Epithelial cell of esophagus (primary cell): ENCODE data around the gene CUBN.

Source experiments
- DNase-seq: peaks from one replicate; pipeline ENCODE4 v3.0.0; 2010; ENCODE audit warnings: low read depth
- H3K4me3 ChIP-seq: 2 replicates; pipeline ENCODE4 v1.5.1; 2011; ENCODE audit warnings: mild to moderate bottlenecking, low read length, control low read depth
- TF ChIP-seq, protein P1 (sequence below): IDR thresholded peaks from 2 replicates; pipeline ENCODE4 v1.5.1; 2011; ENCODE audit warnings: low read depth, mild to moderate bottlenecking, low read length, control low read depth, inconsistent platforms; ENCODE audit not compliant: insufficient read depth; ENCODE audit errors: missing control alignments

The CUBN gene

DNA sequence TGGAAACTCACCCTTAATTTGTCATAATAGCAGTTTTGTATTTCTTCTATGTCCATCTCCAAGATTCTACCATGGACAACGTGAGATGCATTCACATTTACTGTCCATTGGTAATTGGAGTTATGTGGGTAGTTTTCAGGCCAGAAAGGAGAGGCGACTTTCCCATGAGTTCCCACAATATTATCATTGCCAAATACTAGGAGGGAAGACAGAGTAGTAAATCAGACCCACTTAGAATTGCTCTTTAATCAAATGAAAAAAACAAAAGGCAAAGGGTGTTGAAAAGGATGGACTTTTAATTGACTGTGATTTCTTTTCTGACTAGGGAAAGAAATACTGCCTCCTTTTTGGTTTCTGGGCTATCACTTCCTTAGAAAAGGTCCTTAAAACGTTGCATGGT lies 190.7 kb downstream of the CUBN start:
- DNase-seq: no peak
- TF ChIP-seq, protein P1, sequence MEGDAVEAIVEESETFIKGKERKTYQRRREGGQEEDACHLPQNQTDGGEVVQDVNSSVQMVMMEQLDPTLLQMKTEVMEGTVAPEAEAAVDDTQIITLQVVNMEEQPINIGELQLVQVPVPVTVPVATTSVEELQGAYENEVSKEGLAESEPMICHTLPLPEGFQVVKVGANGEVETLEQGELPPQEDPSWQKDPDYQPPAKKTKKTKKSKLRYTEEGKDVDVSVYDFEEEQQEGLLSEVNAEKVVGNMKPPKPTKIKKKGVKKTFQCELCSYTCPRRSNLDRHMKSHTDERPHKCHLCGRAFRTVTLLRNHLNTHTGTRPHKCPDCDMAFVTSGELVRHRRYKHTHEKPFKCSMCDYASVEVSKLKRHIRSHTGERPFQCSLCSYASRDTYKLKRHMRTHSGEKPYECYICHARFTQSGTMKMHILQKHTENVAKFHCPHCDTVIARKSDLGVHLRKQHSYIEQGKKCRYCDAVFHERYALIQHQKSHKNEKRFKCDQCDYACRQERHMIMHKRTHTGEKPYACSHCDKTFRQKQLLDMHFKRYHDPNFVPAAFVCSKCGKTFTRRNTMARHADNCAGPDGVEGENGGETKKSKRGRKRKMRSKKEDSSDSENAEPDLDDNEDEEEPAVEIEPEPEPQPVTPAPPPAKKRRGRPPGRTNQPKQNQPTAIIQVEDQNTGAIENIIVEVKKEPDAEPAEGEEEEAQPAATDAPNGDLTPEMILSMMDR: no peak
- H3K4me3 ChIP-seq: no peak overlapping the region

GRCh38 chr10:16934461-16934860 lies 195.2 kb downstream of the CUBN start:
- no peak for DNase-seq
- H3K4me3 ChIP-seq: no peak overlapping the region
- TF ChIP-seq, protein P1: no peak

DNA sequence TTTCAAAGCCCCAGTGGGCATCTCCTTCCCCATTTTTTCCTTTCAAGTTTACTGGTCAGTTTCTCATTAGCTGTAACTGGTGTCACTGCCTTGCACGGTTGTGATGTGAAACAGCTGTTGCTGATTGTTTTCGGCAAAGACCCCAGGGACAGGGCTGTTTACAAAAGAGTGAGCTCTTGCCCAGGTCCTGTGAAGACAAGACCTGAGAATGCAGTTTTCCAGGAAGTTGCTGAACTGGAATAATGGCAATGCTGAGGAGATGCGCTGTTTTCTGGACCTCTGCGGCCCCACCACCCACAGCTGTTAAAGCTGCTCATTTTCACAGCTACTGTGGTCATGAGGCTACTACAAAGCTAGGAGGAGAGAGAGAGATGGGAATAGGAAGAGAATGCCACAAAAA lies 195.8 kb downstream of the CUBN start:
- no peak for DNase-seq
- TF ChIP-seq, protein P1: no peak
- no peak overlapping the region for H3K4me3 ChIP-seq

- H3K4me3 ChIP-seq: no peak overlapping the region
- TF ChIP-seq, protein P1: no peak
- DNase-seq: no peak
These were observed 197.7 kb downstream of the CUBN start for GRCh38 chr10:16931930-16932329.

GRCh38 chr10:16930540-16930939 lies 199.1 kb downstream of the CUBN start:
- DNase-seq: no peak
- H3K4me3 ChIP-seq: no peak overlapping the region
- TF ChIP-seq, protein P1: no peak

DNA sequence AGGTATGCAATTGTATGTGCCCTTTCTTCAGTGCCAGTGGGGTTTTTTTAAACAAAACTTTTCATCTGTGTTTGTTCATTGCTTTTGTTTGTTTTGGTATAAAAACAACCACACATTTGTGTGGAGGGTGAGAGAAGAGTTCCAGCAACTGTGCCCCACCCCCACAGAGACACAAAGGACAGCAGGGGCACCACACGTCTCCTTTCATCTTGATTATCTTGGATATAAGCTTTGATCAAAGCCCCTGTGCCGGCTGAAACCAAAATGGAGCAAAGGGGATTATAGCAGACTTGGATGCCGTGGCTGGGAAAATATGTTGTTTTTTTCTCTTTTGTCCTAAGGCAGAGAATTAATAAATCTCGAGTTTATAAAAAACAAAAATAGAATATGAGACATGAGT lies 200.5 kb downstream of the CUBN start:
- TF ChIP-seq, protein P1: no peak
- no peak for DNase-seq
- no peak overlapping the region for H3K4me3 ChIP-seq

GRCh38 chr10:16927546-16927945 lies 202.1 kb downstream of the CUBN start:
- DNase-seq: no peak
- TF ChIP-seq, protein P1: no peak

More at GRCh38 chr10:16927546-16927945, 202.1 kb downstream of the CUBN start:
- H3K4me3 ChIP-seq: no peak overlapping the region
